Muscle layer of duodenum (tissue), 2 donors: ENCODE results near the gene SPATA32.

Experiments
- H3K27ac ChIP-seq: one replicate; pipeline ENCODE4 v1.7.0; 2013; ENCODE audit warnings: mild to moderate bottlenecking, low read length
- H3K27me3 ChIP-seq: one replicate; pipeline ENCODE4 v1.7.0; 2013; ENCODE audit warnings: low read depth, mild to moderate bottlenecking, control low read depth, low read length
- H3K36me3 ChIP-seq, 2 donors: one replicate each; pipeline ENCODE4 v1.7.0; 2013; ENCODE audit warnings: low read length in 2 of 2, control low read depth in 1 of 2, mild to moderate bottlenecking in 1 of 2; ENCODE audit not compliant: insufficient read depth in 2 of 2, control insufficient read depth in 1 of 2
- H3K4me1 ChIP-seq, 2 donors: one replicate each; pipeline ENCODE4 v1.7.0; 2013; ENCODE audit warnings: low read length in 2 of 2, mild to moderate bottlenecking in 2 of 2, control low read depth in 1 of 2, moderate library complexity in 1 of 2; ENCODE audit not compliant: insufficient read depth in 2 of 2, control insufficient read depth in 1 of 2
- H3K4me3 ChIP-seq, 2 donors: one replicate each; pipeline ENCODE4 v1.7.0; 2013; ENCODE audit warnings: low read length in 2 of 2, low read depth in 1 of 2, mild to moderate bottlenecking in 1 of 2
- H3K9me3 ChIP-seq, 2 donors: one replicate each; pipeline ENCODE4 v1.7.0; 2013; ENCODE audit warnings: low read length in 2 of 2, control low read depth in 1 of 2, mild to moderate bottlenecking in 1 of 2; ENCODE audit not compliant: control insufficient read depth in 1 of 2
- donor health status: healthy.

SPATA32 gene

GRCh38 chr17:45225964-45226530 lies 35.8 kb downstream of the SPATA32 start:
- H3K4me1 ChIP-seq, result peaks cover 27 to 35% of the 10 kb centered on the region in 2 donors

DNA sequence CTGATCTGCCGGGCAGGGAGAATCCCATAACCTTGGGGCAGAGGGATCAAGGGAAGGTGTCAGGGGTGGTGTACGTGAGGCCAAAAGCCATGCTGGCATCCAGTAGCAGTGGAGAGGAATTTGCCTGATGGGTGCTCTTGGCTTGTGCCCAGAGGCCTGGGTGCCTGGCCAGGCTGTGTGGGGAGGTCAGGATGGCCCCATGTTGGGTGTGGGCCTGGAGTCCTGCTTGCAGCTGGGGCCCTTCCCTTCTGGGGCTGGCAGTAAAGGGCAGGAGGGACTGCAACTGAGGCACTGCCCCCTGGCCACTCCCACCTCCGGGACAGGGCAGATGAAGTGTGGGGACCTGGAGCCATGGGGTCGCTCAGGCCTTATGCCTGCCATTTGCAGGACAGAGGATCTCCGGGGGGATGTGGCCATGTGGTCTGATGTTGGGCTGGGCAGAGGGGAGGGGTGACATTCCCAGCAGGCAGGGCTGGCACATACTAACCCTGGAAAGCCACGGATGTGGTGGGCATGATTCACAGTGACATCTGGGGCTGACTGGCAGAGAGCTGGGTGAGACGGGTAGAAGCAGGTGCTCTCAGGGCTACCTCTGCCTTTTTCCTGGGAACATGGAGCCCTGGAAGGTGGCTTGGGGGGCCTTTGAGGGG lies 36.7 kb downstream of the SPATA32 start:
- no peaks in the 10 kb centered on the region for H3K9me3 ChIP-seq
- H3K36me3 ChIP-seq, result no peaks in the 10 kb centered on the region
- peaks cover 21 to 26% of the 10 kb centered on the region in 2 donors for H3K4me1 ChIP-seq
- H3K27ac ChIP-seq, result peak overlapping the region; percentile 79
- H3K27me3 ChIP-seq, result no peaks in the 10 kb centered on the region
- peak overlapping the region; percentile 47 to 70 for H3K4me3 ChIP-seq

More at GRCh38 chr17:45225964-45226530, 35.8 kb downstream of the SPATA32 start:
- Histone ChIP-seq H3K36me3 (no peaks in the 10 kb centered on the region), H3K4me3 (peak overlapping the region; percentile 47 to 70), H3K27ac (peak overlapping the region; percentile 79), H3K27me3 (no peaks in the 10 kb centered on the region), H3K9me3 (no peaks in the 10 kb centered on the region)

DNA sequence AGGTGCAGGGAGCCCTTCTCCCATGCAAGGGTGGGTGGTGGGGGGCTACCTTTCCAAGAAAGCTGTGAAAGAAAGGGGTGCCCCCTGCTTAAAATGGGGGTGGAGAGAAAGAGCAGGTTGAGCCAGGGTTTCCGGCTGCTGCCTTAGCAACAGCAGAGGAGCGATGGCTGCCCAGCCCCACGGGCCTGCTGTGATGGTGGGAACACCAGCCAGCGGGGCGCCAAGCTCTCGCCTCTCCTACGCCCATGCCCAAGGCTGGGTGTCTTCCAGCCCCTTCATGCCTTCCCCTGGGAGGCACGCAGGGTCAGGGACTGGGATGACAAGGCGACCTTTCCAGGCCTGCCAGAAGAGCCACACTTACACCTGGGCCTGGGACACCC lies 37.2 kb downstream of the SPATA32 start:
- Histone ChIP-seq H3K27ac (peak overlapping the region; percentile 79), H3K36me3 (no peaks in the 10 kb centered on the region)

GRCh38 chr17:45223539-45224528 lies 38.1 kb downstream of the SPATA32 start:
- Histone ChIP-seq H3K4me1 (peaks cover 14 to 20% of the 10 kb centered on the region in 2 donors), H3K9me3 (no peaks in the 10 kb centered on the region), H3K36me3 (no peaks in the 10 kb centered on the region), H3K27me3 (no peaks in the 10 kb centered on the region), H3K4me3 (peak overlapping the region; percentile 47 to 70), H3K27ac (peak overlapping the region; percentile 69)

More for the DNA sequence above, 37.2 kb downstream of the SPATA32 start:
- Histone ChIP-seq H3K4me3 (peak overlapping the region; percentile 47 to 70), H3K4me1 (peaks cover 16 to 21% of the 10 kb centered on the region in 2 donors), H3K27me3 (no peaks in the 10 kb centered on the region), H3K9me3 (no peaks in the 10 kb centered on the region)

- Histone ChIP-seq H3K27ac (peak overlapping the region; percentile 69), H3K36me3 (no peaks in the 10 kb centered on the region), H3K27me3 (no peaks in the 10 kb centered on the region), H3K4me3 (peak overlapping the region; percentile 47 to 70), H3K4me1 (peaks cover 14 to 16% of the 10 kb centered on the region in 2 donors), H3K9me3 (no peaks in the 10 kb centered on the region)
Observed at GRCh38 chr17:45222996-45223538, 38.8 kb downstream of the SPATA32 start.

GRCh38 chr17:45222289-45222995 lies 39.5 kb downstream of the SPATA32 start:
- no peaks in the 10 kb centered on the region for H3K27me3 ChIP-seq
- H3K4me1 ChIP-seq, result peaks cover 11% of the 10 kb centered on the region in 2 donors
- peak overlapping the region; percentile 47 to 70 for H3K4me3 ChIP-seq
- no peaks in the 10 kb centered on the region for H3K9me3 ChIP-seq
- H3K36me3 ChIP-seq, result no peaks in the 10 kb centered on the region
- peak overlapping the region; percentile 69 for H3K27ac ChIP-seq

DNA sequence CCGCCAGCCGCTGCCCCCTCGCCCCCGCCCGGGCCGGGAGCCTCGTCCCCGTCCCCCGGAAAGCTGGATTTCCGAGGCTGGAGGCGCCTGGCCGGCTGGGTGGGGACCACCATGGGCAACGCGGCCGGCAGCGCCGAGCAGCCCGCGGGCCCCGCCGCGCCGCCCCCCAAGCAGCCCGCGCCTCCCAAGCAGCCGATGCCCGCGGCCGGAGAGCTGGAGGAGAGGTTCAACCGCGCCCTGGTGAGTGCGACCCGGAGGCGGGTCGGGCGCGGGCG lies 39.9 kb downstream of the SPATA32 start:
- H3K9me3 ChIP-seq, result no peaks in the 10 kb centered on the region
- H3K4me1 ChIP-seq, result peaks cover 7 to 11% of the 10 kb centered on the region in 2 donors
- H3K36me3 ChIP-seq, result no peaks in the 10 kb centered on the region
- H3K27ac ChIP-seq, result no peak overlapping the region
- no peaks in the 10 kb centered on the region for H3K27me3 ChIP-seq
- peak overlapping the region in 1 of 2 donors; percentile 70 for H3K4me3 ChIP-seq

- Histone ChIP-seq H3K27ac (no peak within 1 kb of the TSS), H3K27me3 (no peaks in the 10 kb centered on the region), H3K4me1 (peaks cover 3 to 11% of the 10 kb centered on the region in 2 donors), H3K4me3 (peak within 1 kb of the TSS; percentile 56 to 70), H3K36me3 (no peaks in the 10 kb centered on the region), H3K9me3 (no peaks in the 10 kb centered on the region)
Observed at GRCh38 chr17:45221081-45222013, 40.5 kb downstream of the SPATA32 start, which contains the start of gene FMNL1. FMNL1 (plus strand) TSS chr17:45221885; CDS start chr17:45222125, 240 bp downstream.

- Histone ChIP-seq H3K27ac (no peak overlapping the region), H3K9me3 (no peaks in the 10 kb centered on the region), H3K27me3 (no peaks in the 10 kb centered on the region), H3K4me1 (peaks cover 3 to 6% of the 10 kb centered on the region in 2 donors), H3K4me3 (no peak overlapping the region), H3K36me3 (no peaks in the 10 kb centered on the region)
Observed at GRCh38 chr17:45220079-45220478, 41.8 kb downstream of the SPATA32 start.
